Stimulated activated naive CD8-positive, alpha-beta T cell treated with anti-CD3 and anti-CD28 coated beads, Interleukin-15, Interleukin-2, amounts not matched to agents 100 U/mL and 50 U/mL, for 24 hours (primary cell): ENCODE data around the gene PPFIBP1.

Experiments used
- ATAC-seq: fragments of 150-1000 bp; cut with Tn5 transposase; one replicate; pipeline ENCODE4 v1.10.0; 2021
- DNase-seq: peaks from one replicate; pipeline ENCODE4 v3.0.0; 2021

The PPFIBP1 gene

GRCh38 chr12:27523642-27524493 is at the start of gene PPFIBP1:
Gene PPFIBP1, plus strand, starts transcription at chr12:27524206. Its CDS starts 109,191 bp downstream, at chr12:27633397.
- ATAC-seq = peak; percentile 99
- DNase-seq = peak; percentile 99

- DNase-seq (no peak), ATAC-seq (no peak)
These were observed 49.7 kb upstream of the PPFIBP1 start for GRCh38 chr12:27474344-27474743.

DNA sequence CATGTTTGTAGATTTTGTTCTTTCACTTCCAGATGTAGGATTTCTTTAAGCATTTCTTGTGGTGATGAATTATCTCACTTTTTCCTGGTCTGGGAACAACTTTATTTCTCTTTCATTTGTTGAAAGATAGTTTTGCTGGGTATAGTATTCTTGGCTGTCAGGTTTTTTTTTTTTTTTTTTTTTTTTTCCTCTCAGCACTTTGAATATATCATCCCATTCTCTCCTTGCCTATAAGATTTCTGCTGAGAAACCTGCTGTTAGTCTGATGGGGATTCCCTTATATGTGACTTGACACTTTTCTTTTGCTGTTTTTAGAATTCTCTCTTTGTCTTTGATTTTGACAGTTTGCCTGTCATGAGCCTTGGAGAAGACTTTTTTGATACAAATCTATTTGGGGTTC is 47.0 kb upstream of the PPFIBP1 start:
- ATAC-seq = no peak
- DNase-seq = no peak

GRCh38 chr12:27478949-27479348 is 45.1 kb upstream of the PPFIBP1 start:
- no peak for DNase-seq

GRCh38 chr12:27480016-27480415 is 44.0 kb upstream of the PPFIBP1 start:
- DNase-seq = no peak

More at GRCh38 chr12:27478949-27479348, 45.1 kb upstream of the PPFIBP1 start:
- ATAC-seq = no peak

GRCh38 chr12:27486961-27487360 is 37.0 kb upstream of the PPFIBP1 start:
- ATAC-seq (no peak), DNase-seq (no peak)

More at GRCh38 chr12:27480016-27480415, 44.0 kb upstream of the PPFIBP1 start:
- no peak for ATAC-seq

- ATAC-seq (no peak), DNase-seq (no peak)
These were observed 35.5 kb upstream of the PPFIBP1 start for GRCh38 chr12:27488479-27488878.

GRCh38 chr12:27491226-27491625 is 32.8 kb upstream of the PPFIBP1 start:
- ATAC-seq (no peak), DNase-seq (no peak)

DNA sequence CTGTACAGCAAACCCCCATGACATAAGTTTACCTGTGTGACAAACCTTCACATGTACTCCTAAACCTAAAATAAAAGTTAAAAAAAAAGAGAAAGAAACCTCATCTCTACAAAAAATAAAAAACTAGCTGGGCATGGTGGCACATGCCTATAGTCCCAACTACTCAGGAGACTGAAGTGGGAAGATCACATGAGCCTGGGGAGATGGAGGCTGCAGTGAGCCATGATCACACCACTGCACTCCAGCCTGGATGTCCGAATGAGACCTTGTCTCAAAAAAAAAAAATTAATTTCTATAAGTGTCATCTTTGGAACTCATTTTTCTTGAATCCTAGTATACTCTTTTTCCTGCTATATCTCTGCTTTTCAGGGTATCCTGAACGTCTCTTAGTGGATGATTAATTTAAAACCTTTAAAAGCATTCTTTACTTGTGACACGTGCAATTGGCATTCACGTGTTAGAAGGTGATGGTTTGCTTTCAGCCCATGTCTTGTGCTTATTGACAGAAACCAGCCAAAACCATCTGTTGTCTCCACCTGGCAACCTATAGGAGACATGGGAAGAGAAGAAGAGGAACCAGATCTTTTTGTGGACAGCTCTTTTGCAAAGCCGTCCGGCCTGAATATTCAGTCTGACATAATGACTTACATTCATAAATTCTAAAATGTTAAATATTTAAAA is 30.6 kb upstream of the PPFIBP1 start:
- DNase-seq (no peak), ATAC-seq (no peak)

- no peak for ATAC-seq
- no peak for DNase-seq
These were observed 26.6 kb upstream of the PPFIBP1 start for GRCh38 chr12:27497446-27497845.

DNA sequence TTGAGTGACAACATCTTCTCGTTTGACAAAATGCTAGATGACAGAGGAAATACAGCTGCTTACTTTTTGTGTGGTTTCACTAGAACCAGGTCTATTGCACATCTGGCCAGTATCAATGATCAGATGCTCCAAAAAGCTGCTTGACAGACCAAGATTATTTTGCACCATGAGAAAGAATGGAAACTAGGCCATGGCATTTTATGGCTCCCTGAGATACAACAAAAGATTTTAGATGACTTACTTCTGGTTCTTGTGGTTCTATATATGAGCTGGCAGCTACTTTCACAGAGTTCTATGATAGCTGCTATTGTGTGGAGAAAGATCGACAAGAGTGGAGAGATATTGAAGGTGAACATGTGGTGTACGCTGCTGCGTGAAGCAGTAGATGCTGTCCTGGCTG is 25.9 kb upstream of the PPFIBP1 start:
- ATAC-seq = peak; percentile 94
- DNase-seq = no peak

DNA sequence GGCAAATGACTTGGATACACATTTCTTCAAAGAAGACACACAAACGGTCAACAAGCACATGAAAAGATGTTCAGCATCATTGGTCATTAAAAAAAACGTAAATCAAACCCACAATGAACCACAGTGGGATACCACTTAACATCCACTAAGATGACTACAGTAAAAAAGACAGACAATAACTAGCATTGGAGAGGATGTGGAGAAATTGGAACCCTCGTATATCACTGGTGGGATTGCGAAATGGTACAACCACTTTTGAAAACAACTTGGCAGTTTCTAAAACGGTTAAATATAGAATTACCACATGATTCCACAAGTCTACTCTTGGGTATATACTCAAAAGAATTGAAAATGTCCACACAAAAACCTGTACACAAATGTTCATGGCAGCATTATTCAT is 25.2 kb upstream of the PPFIBP1 start:
- ATAC-seq = no peak

GRCh38 chr12:27499377-27499776 is 24.6 kb upstream of the PPFIBP1 start:
- ATAC-seq = no peak

More for the DNA sequence above, 25.2 kb upstream of the PPFIBP1 start:
- DNase-seq = no peak

DNA sequence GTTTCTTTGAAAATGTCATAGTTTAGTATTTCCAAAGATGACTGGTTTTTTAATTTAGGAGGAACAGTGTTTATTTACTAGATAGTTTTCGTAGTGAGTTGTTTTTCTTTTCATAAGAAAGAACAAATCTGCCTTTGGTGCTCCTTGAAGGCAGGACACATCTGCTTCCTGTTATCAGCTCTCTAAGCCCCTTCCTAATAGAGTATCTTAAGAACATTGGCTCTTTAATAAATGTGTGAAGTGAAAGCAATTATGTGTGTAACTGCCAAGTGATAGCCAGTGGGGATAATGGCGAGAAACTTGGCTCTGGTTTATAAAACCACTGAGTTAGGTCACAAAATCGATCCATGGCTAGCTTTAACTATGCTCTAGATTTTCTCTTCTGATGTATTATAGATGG is 23.5 kb upstream of the PPFIBP1 start:
- DNase-seq (no peak), ATAC-seq (no peak)

More at GRCh38 chr12:27499377-27499776, 24.6 kb upstream of the PPFIBP1 start:
- no peak for DNase-seq

- DNase-seq (no peak), ATAC-seq (peak; percentile 38)
These were observed 22.0 kb upstream of the PPFIBP1 start for GRCh38 chr12:27502021-27502435.

DNA sequence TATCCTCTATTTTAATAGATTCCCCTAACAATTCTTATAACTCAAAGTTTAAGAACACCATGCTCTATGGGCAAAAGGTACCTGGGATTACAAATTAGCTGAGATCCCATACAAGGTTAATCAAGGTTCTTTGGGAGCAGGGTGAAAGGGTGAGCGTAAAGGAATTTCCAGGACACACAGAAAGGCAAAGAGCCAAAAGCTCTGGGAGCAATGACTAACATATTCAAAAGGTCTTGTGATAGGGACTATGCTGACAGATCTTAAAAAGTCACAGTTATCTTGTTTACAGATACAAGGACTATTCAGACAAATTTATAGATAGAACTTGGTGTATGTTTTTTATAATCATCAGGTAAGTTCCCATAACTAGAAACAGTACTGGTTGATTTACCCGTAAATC is 19.5 kb upstream of the PPFIBP1 start:
- DNase-seq (no peak), ATAC-seq (no peak)

- no peak for DNase-seq
These were observed 18.9 kb upstream of the PPFIBP1 start for GRCh38 chr12:27505109-27505508.

DNA sequence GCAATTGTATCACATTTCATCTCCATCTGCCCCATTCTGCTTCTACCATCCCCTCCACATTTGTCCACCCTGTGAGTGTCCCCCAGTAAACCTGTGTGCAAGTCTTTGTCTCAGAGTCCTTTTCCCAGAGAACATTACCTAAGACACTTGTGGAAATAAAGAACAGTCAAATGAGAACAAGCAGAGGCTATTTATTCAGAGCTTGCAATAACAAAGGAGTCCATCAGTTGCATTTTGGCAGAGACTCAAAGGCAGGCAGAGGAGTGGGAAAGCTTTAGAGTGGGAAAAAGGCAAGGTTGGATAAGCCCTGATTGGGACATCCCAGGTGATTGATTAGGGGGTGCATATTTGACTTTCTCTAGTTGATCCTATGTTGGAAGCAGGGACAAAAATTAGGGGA is 18.2 kb upstream of the PPFIBP1 start:
- DNase-seq (no peak), ATAC-seq (no peak)

More at GRCh38 chr12:27505109-27505508, 18.9 kb upstream of the PPFIBP1 start:
- no peak for ATAC-seq

DNA sequence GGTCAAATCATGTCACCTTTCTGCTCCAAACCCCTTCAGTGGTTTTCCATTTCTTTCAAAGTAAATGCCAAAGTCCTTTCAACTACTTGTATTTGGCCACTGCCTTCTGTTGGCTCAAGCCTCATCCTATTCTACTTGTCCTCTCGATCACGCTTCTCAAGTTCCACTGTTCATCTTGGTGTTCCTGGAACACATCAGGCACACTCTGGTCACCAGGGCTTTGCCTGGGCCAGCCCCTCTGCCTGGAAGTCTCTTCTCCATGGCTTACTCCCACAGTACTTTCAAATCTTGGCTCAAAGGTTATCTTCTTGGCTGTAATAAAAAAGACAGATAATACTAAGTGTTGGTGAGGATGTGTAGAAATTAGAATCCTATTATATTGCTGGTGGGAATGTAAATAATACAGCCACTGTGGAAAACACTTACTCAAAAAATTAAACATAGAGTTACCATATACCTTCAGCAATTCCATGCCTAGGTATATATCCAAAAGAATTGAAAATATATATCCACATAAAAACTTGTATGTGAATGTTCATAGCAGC is 17.3 kb upstream of the PPFIBP1 start:
- no peak for DNase-seq
- no peak for ATAC-seq

- ATAC-seq (no peak), DNase-seq (no peak)
These were observed 15.1 kb upstream of the PPFIBP1 start for GRCh38 chr12:27508736-27509431.

DNA sequence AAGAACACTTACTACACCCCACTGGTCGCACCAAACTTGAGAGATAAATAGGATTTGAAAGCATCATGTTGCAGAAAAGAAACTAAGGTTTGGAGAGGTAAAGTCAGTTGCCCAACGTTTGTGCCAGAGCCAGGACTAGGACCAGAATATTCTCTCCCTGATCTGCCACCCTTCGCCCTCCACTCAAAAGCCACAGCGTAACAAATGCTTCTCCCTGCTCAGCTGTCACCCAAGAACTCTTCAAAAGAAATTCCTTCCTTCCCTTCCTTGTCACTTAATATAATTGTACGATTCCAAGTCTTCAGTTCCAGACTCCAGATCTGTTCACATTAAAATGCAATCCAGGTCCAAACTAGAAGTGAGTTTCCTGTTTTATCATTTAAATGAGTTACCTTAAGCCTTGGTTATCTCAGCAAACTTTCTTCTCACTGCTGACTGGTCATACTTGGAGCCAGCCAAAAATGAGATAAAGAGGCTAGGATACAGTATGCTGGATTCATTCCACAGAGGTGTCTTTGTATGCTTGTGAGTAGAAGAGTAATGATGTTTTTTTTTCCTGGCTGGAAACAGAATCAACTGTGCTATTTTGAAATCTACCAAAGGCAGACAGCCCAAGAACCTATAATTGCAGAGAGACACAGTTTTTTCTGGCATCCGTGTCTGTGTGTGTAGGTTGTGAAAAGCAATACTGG is 12.8 kb upstream of the PPFIBP1 start:
- no peak for ATAC-seq
- no peak for DNase-seq

- no peak for ATAC-seq
- DNase-seq = no peak
These were observed 12.3 kb upstream of the PPFIBP1 start for GRCh38 chr12:27511723-27512045.
